Rectal smooth muscle tissue (tissue), 1 donor: Measurements from ENCODE around the gene HS3ST1.

Source experiments
- H3K27ac ChIP-seq: one replicate; pipeline ENCODE4 v1.7.0; 2013; ENCODE audit warnings: low read depth, low read length, inconsistent platforms
- H3K27me3 ChIP-seq: one replicate; pipeline ENCODE4 v1.7.0; 2013; ENCODE audit warnings: low read length; ENCODE audit not compliant: control insufficient read depth, insufficient read depth
- H3K36me3 ChIP-seq: one replicate; pipeline ENCODE4 v1.7.0; 2013; ENCODE audit warnings: low read length; ENCODE audit not compliant: control insufficient read depth, insufficient read depth
- H3K4me1 ChIP-seq: one replicate; pipeline ENCODE4 v1.7.0; 2013; ENCODE audit warnings: low read length; ENCODE audit not compliant: control insufficient read depth, insufficient read depth
- H3K4me3 ChIP-seq: one replicate; pipeline ENCODE4 v1.7.0; 2013; ENCODE audit warnings: low read length
- H3K9ac ChIP-seq: one replicate; pipeline ENCODE4 v1.7.0; 2013; ENCODE audit warnings: low read length

HS3ST1 gene

GRCh38 chr4:11455201-11455835 lies 26.6 kb upstream of the HS3ST1 start:
- no peak overlapping the region for H3K27ac ChIP-seq
- H3K27me3 ChIP-seq: no peaks in the 10 kb centered on the region
- H3K4me3 ChIP-seq: no peak overlapping the region
- no peaks in the 10 kb centered on the region for H3K36me3 ChIP-seq
- no peaks in the 10 kb centered on the region for H3K4me1 ChIP-seq
- no peak overlapping the region for H3K9ac ChIP-seq

GRCh38 chr4:11451716-11452115 lies 23.0 kb upstream of the HS3ST1 start:
- no peak overlapping the region for H3K27ac ChIP-seq
- no peak overlapping the region for H3K9ac ChIP-seq
- H3K27me3 ChIP-seq: no peaks in the 10 kb centered on the region
- no peaks in the 10 kb centered on the region for H3K4me1 ChIP-seq
- no peaks in the 10 kb centered on the region for H3K36me3 ChIP-seq
- no peak overlapping the region for H3K4me3 ChIP-seq

GRCh38 chr4:11446155-11446811 lies 17.6 kb upstream of the HS3ST1 start:
- Histone ChIP-seq H3K4me3 (no peak overlapping the region), H3K27me3 (no peaks in the 10 kb centered on the region), H3K9ac (no peak overlapping the region), H3K36me3 (no peaks in the 10 kb centered on the region), H3K4me1 (no peaks in the 10 kb centered on the region), H3K27ac (no peak overlapping the region)

- no peak overlapping the region for H3K27ac ChIP-seq
- no peak overlapping the region for H3K9ac ChIP-seq
- no peaks in the 10 kb centered on the region for H3K4me1 ChIP-seq
- H3K36me3 ChIP-seq: no peaks in the 10 kb centered on the region
- H3K27me3 ChIP-seq: no peaks in the 10 kb centered on the region
- H3K4me3 ChIP-seq: no peak overlapping the region
Observed at GRCh38 chr4:11441194-11441556, 12.5 kb upstream of the HS3ST1 start.

- Histone ChIP-seq H3K4me1 (no peaks in the 10 kb centered on the region), H3K27me3 (no peaks in the 10 kb centered on the region), H3K9ac (no peak overlapping the region), H3K36me3 (no peaks in the 10 kb centered on the region), H3K4me3 (no peak overlapping the region), H3K27ac (no peak overlapping the region)
Observed at GRCh38 chr4:11440481-11441193, 11.9 kb upstream of the HS3ST1 start.

GRCh38 chr4:11439836-11440235 lies 11.1 kb upstream of the HS3ST1 start:
- no peaks in the 10 kb centered on the region for H3K4me1 ChIP-seq
- H3K9ac ChIP-seq: no peak overlapping the region
- H3K27me3 ChIP-seq: no peaks in the 10 kb centered on the region
- no peak overlapping the region for H3K27ac ChIP-seq
- no peak overlapping the region for H3K4me3 ChIP-seq
- no peaks in the 10 kb centered on the region for H3K36me3 ChIP-seq

- no peaks in the 10 kb centered on the region for H3K27me3 ChIP-seq
Observed at GRCh38 chr4:11438647-11439046, 10.0 kb upstream of the HS3ST1 start.

GRCh38 chr4:11436673-11437072 lies 8.0 kb upstream of the HS3ST1 start:
- Histone ChIP-seq H3K36me3 (no peaks in the 10 kb centered on the region), H3K4me3 (no peak overlapping the region), H3K9ac (no peak overlapping the region), H3K4me1 (no peaks in the 10 kb centered on the region), H3K27ac (no peak overlapping the region), H3K27me3 (no peaks in the 10 kb centered on the region)

More at GRCh38 chr4:11438647-11439046, 10.0 kb upstream of the HS3ST1 start:
- Histone ChIP-seq H3K4me1 (no peaks in the 10 kb centered on the region), H3K36me3 (no peaks in the 10 kb centered on the region), H3K27ac (no peak overlapping the region), H3K4me3 (no peak overlapping the region), H3K9ac (no peak overlapping the region)

GRCh38 chr4:11436084-11436483 lies 7.4 kb upstream of the HS3ST1 start:
- Histone ChIP-seq H3K9ac (no peak overlapping the region), H3K27ac (no peak overlapping the region), H3K36me3 (no peaks in the 10 kb centered on the region), H3K4me3 (no peak overlapping the region), H3K27me3 (no peaks in the 10 kb centered on the region), H3K4me1 (no peaks in the 10 kb centered on the region)

GRCh38 chr4:11435557-11435956 lies 6.9 kb upstream of the HS3ST1 start:
- Histone ChIP-seq H3K4me1 (no peaks in the 10 kb centered on the region), H3K36me3 (no peaks in the 10 kb centered on the region), H3K9ac (no peak overlapping the region), H3K4me3 (no peak overlapping the region), H3K27me3 (no peaks in the 10 kb centered on the region), H3K27ac (no peak overlapping the region)

- H3K36me3 ChIP-seq: no peaks in the 10 kb centered on the region
- no peak overlapping the region for H3K27ac ChIP-seq
- H3K9ac ChIP-seq: no peak overlapping the region
- no peaks in the 10 kb centered on the region for H3K4me1 ChIP-seq
- no peaks in the 10 kb centered on the region for H3K27me3 ChIP-seq
- no peak overlapping the region for H3K4me3 ChIP-seq
Observed at GRCh38 chr4:11431111-11431510, 2.4 kb upstream of the HS3ST1 start.

- Histone ChIP-seq H3K4me3 (no peak overlapping the region), H3K36me3 (no peaks in the 10 kb centered on the region), H3K27ac (no peak overlapping the region)
Observed at GRCh38 chr4:11430536-11430935, 1.8 kb upstream of the HS3ST1 start.

GRCh38 chr4:11429699-11430045 lies 978 bp upstream of the HS3ST1 start:
- Histone ChIP-seq H3K27me3 (no peaks in the 10 kb centered on the region), H3K4me3 (peak overlapping the region; percentile 52), H3K4me1 (no peaks in the 10 kb centered on the region), H3K9ac (no peak overlapping the region), H3K36me3 (no peaks in the 10 kb centered on the region), H3K27ac (no peak overlapping the region)

More at GRCh38 chr4:11430536-11430935, 1.8 kb upstream of the HS3ST1 start:
- Histone ChIP-seq H3K4me1 (no peaks in the 10 kb centered on the region), H3K27me3 (no peaks in the 10 kb centered on the region), H3K9ac (no peak overlapping the region)
